AG04450 (cell line): Measurements from ENCODE around the gene DHX15. TPM values are rescaled to one million over a fixed set of nuclear protein-coding genes. Genes with fewer than 3 reads are reported as not detected.
"Not testable (repeated sequence)": the region's sequence is repeated elsewhere in the genome, so short reads cannot be mapped to it uniquely, and the experiment has no call there.

Experiments
- CTCF ChIA-PET: fragments of 300-600, 350-600 bp; formaldehyde crosslinking; extraction: SDS; loops from one replicate; lab custom pipeline; 2022; ENCODE audit warnings: antibody characterized with exemption, inconsistent platforms; lab: Charles Lee
- POLR2A ChIA-PET: fragments of 350-600 bp; formaldehyde crosslinking; extraction: SDS; loops from one replicate; lab custom pipeline; 2021; ENCODE audit warnings: antibody characterized with exemption, inconsistent platforms; lab: Yijun Ruan, JAX
- DNase-seq: peaks from one replicate; pipeline ENCODE4 v3.0.0-alpha.2; 2011; ENCODE audit warnings: low read depth, low spot score
- H3K27ac ChIP-seq: one replicate; pipeline ENCODE4 v1.5.1; 2012; ENCODE audit warnings: low read depth, low read length, control low read depth
- H3K27me3 ChIP-seq: one replicate; pipeline ENCODE4 v1.6.0; 2012; ENCODE audit warnings: low read length; ENCODE audit not compliant: control insufficient read depth, insufficient read depth
- H3K4me3 ChIP-seq: 2 replicates; pipeline ENCODE4 v1.5.1; 2011; ENCODE audit warnings: mild to moderate bottlenecking, low read depth, low read length, control low read depth
- H3K9me3 ChIP-seq: 2 replicates; pipeline ENCODE4 v1.5.1; 2012; ENCODE audit warnings: low read length; ENCODE audit not compliant: control insufficient read depth, insufficient read depth
- CTCF ChIP-seq: IDR thresholded peaks from 2 replicates; pipeline ENCODE4 v1.5.1; 2011; ENCODE audit warnings: low read depth, low read length, control low read depth, inconsistent platforms
- polyA plus RNA-seq: library from polyadenylated mRNA; depleted of rRNA; stranded (reverse); fragments of >200 nt; gene quantifications from 2 replicates; pipeline ENCODE4 v1.2.3, GENCODE V29; 2011

DHX15 gene
- polyA plus RNA-seq, 1 experiment: 158 TPM

DNA sequence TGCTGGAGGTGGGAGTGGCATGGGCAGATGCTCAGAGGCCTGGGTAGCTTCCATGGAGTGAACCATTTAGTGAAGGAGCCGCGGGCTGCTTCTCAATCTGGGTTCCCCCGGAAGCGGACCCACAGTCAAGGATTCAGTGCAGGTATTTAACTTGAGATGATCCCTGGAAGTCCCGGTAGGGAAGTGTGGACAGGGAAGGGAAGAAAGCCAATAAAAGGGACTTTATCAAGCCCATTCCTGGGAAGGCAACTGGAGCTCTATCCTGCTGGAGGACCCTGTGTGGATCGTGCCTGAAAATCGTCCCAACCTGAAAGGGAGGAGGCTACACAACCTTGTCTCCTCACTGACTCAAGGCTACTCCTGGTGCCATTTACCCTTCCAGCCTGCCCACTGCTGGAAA, 76.9 kb downstream of the DHX15 start:
- Histone ChIP-seq H3K9me3 (no peaks in the 10 kb centered on the region), H3K27ac (no peak overlapping the region), H3K27me3 (no peaks in the 10 kb centered on the region), H3K4me3 (no peak overlapping the region)
- ChIA-PET CTCF (no interaction called here), POLR2A (no interaction called here)
- no peak for TF ChIP-seq CTCF
- DNase-seq: no peak

- POLR2A ChIA-PET, DNase-seq, H3K27me3 ChIP-seq, CTCF ChIA-PET, H3K27ac ChIP-seq, H3K9me3 ChIP-seq, H3K4me3 ChIP-seq: not testable (repeated sequence)
These were observed 81.3 kb downstream of the DHX15 start for GRCh38 chr4:24503090-24503489.

- Histone ChIP-seq H3K4me3 (no peak overlapping the region), H3K27ac (no peak overlapping the region), H3K9me3 (no peaks in the 10 kb centered on the region), H3K27me3 (peaks cover 13% of the 10 kb centered on the region)
- POLR2A ChIA-PET: no interaction called here
- no peak for TF ChIP-seq CTCF
- DNase-seq: no peak
- CTCF ChIA-PET: interaction anchor here (0.5 to 0.9 kb wide), 2 partner anchors 9 to 12 kb away, joined by 3 to 4 read pairs; no protein-coding TSS in a partner anchor
These were observed 87.1 kb downstream of the DHX15 start for GRCh38 chr4:24497221-24497620.

GRCh38 chr4:24496597-24496996, 87.8 kb downstream of the DHX15 start:
- peaks cover 13% of the 10 kb centered on the region for H3K27me3 ChIP-seq
- H3K4me3 ChIP-seq: no peak overlapping the region
- ChIA-PET POLR2A (no interaction called here), CTCF (interaction anchor here (0.9 kb wide), 1 partner anchor 8 kb away, joined by 3 read pairs; no protein-coding TSS in a partner anchor)
- H3K9me3 ChIP-seq: no peaks in the 10 kb centered on the region
- no peak for TF ChIP-seq CTCF
- no peak overlapping the region for H3K27ac ChIP-seq
- DNase-seq: no peak

GRCh38 chr4:24495388-24495787, 89.0 kb downstream of the DHX15 start:
- H3K4me3 ChIP-seq: no peak overlapping the region
- H3K27me3 ChIP-seq: peaks cover 13% of the 10 kb centered on the region
- CTCF ChIA-PET: no interaction called here
- no peaks in the 10 kb centered on the region for H3K9me3 ChIP-seq
- POLR2A ChIA-PET: no interaction called here
- no peak for DNase-seq
- H3K27ac ChIP-seq: no peak overlapping the region
- TF ChIP-seq CTCF: no peak
